ENCODE results near the gene MRPL28. TPM values are rescaled to one million over a fixed set of nuclear protein-coding genes. Genes with fewer than 3 reads are reported as not detected.
"Not testable (repeated sequence)": the region's sequence is repeated elsewhere in the genome, so short reads cannot be mapped to it uniquely, and the experiment has no call there.

MRPL28 gene
- total RNA-seq, 1 experiment from 2014 or later = 242 TPM

DNA sequence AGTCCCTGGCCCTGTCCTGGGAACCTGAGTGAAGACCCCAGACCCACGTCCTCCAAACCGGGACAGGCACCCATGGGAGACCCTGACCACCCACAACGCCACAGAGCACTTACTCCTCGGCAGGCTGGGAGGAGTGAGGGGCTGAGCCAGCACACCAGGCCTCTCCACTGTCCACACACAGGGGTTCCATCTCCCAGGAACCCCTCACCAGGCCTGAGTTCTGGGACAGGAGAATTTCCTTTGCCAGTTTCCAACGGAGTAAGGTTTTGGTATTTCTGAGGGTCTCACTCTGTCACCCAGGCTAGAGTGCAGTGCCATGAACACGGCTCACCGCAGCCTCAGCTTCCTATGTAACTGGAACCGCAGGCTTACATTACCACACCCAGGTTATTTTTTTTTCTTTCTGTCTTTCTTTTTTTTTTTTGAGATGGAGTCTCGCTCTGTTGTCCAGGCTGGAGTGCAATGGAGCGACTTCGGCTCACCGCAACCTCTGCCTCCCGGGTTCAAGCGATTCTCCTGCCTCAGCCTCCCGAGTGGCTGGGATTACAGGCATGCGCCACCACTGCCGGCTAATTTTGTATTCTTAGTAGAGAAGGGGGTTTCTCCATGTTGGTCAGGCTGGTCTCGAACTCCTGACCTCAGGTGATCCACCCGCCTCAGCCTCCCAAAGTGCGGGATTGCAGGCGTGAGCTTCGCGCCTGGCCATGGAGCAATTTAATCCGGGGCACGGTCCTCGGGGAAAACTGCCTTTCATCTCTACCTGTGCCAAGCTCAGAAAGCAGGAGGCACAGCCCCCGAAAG lies 9.8 kb upstream of the MRPL28 start:
- DNase-seq = no peak

DNA sequence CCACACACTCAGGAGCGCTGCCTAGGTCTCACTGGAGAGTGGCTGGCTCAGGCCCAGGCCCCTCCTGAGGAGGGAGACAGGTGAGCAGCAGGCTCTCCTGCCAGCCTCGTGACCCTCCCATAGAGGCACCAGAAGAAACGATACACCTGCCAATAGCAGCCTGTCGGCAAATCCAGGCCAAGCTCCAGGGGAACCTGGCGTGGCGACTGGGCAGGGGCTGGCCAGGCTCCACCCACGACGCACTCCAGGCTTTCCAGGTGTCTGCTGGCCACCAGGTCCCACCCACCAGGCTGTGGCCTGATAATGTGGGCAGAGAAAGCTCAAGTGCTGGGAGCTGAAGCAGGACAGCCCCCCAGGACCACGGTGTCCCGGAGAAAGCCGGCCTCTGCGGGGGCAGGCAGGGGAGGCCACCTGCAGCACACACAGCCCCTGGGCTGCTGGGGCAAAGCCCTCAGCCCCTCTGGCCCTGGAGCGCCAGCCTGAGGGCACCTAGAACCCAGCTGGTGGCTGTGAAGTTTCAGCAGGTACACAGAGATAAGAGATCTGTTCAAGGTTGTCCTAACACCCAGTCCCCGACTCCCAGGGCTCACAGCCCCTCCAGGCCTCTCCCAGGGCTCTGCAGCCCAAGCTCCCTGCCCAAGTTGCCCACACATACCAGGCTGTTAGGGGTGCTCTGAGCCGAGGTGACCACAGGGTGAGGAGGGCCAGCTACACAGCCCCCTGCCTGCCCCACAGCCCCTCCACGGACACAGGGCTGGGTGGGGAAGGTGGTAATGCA lies 9.0 kb upstream of the MRPL28 start:
- peak; percentile 96 for DNase-seq
- no peak overlapping the region for H3K4me3 ChIP-seq (ENCODE audit: insufficient read depth, low read depth, low read length)
- H3K36me3 ChIP-seq (replicated peaks; ENCODE audit: control insufficient read depth, insufficient read depth, low read length) = peaks cover 7% of the 10 kb centered on the region
- no peaks in the 10 kb centered on the region for H3K27me3 ChIP-seq (ENCODE audit: control insufficient read depth, insufficient read depth, low read length)

More for the DNA sequence above, 9.8 kb upstream of the MRPL28 start:
- H3K27me3 ChIP-seq (ENCODE audit: control insufficient read depth, insufficient read depth, low read length) = no peaks in the 10 kb centered on the region
- peak overlapping the region; percentile 88 for H3K4me3 ChIP-seq (ENCODE audit: insufficient read depth, low read depth, low read length)
- H3K36me3 ChIP-seq (replicated peaks; ENCODE audit: control insufficient read depth, insufficient read depth, low read length) = peaks cover 2% of the 10 kb centered on the region

- Histone ChIP-seq H3K27me3 (ENCODE audit: control insufficient read depth, insufficient read depth, low read length) (no peaks in the 10 kb centered on the region), H3K36me3 (replicated peaks; ENCODE audit: control insufficient read depth, insufficient read depth, low read length) (peaks cover 7% of the 10 kb centered on the region), H3K4me3 (ENCODE audit: insufficient read depth, low read depth, low read length) (no peak overlapping the region)
- DNase-seq = no peak
Measured at GRCh38 chr16:378821-379182, 8.5 kb upstream of the MRPL28 start.

GRCh38 chr16:378113-378820 lies 7.9 kb upstream of the MRPL28 start:
- not testable (repeated sequence) for H3K36me3 ChIP-seq (replicated peaks; ENCODE audit: control insufficient read depth, insufficient read depth, low read length); H3K4me3 ChIP-seq (ENCODE audit: insufficient read depth, low read depth, low read length); DNase-seq; H3K27me3 ChIP-seq (ENCODE audit: control insufficient read depth, insufficient read depth, low read length)

- H3K36me3 ChIP-seq (replicated peaks; ENCODE audit: control insufficient read depth, insufficient read depth, low read length) = peaks cover 11% of the 10 kb centered on the region
- no peak for DNase-seq
- H3K4me3 ChIP-seq (ENCODE audit: insufficient read depth, low read depth, low read length) = no peak overlapping the region
- H3K27me3 ChIP-seq (ENCODE audit: control insufficient read depth, insufficient read depth, low read length) = no peaks in the 10 kb centered on the region
Measured at GRCh38 chr16:377419-377951, 7.1 kb upstream of the MRPL28 start.

DNA sequence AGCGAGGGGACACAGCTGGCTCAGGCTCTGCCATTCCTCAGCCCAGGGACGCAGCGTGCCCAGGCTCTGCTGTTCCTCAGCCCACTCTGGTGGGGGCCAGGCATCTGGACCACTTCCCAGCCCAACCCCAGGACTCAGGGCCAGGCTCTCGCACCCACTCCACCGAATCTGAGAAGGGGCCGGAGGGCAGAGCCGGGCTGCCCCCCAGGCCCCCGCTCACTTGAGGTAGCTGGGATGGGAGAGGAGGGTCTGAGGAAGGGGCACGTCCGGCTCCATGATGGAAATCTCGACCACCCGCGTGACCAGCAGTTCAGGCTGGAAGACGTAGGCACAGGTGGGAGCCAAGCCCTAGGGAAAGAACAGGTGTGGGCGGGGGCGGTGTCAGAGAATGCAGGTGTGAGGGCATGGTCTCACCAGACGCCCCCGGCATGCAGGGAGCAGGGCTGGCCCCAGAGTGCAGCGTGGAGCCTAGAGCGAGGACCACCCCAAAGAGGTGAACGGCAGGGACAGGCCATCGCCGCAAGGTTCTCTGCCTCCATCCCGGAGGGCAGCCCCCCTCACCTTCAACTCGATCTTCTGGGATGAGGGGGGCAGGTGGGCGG lies 6.6 kb upstream of the MRPL28 start:
- no peak for DNase-seq
- no peak overlapping the region for H3K4me3 ChIP-seq (ENCODE audit: insufficient read depth, low read depth, low read length)
- no peaks in the 10 kb centered on the region for H3K27me3 ChIP-seq (ENCODE audit: control insufficient read depth, insufficient read depth, low read length)
- H3K36me3 ChIP-seq (replicated peaks; ENCODE audit: control insufficient read depth, insufficient read depth, low read length) = peaks cover 11% of the 10 kb centered on the region

DNA sequence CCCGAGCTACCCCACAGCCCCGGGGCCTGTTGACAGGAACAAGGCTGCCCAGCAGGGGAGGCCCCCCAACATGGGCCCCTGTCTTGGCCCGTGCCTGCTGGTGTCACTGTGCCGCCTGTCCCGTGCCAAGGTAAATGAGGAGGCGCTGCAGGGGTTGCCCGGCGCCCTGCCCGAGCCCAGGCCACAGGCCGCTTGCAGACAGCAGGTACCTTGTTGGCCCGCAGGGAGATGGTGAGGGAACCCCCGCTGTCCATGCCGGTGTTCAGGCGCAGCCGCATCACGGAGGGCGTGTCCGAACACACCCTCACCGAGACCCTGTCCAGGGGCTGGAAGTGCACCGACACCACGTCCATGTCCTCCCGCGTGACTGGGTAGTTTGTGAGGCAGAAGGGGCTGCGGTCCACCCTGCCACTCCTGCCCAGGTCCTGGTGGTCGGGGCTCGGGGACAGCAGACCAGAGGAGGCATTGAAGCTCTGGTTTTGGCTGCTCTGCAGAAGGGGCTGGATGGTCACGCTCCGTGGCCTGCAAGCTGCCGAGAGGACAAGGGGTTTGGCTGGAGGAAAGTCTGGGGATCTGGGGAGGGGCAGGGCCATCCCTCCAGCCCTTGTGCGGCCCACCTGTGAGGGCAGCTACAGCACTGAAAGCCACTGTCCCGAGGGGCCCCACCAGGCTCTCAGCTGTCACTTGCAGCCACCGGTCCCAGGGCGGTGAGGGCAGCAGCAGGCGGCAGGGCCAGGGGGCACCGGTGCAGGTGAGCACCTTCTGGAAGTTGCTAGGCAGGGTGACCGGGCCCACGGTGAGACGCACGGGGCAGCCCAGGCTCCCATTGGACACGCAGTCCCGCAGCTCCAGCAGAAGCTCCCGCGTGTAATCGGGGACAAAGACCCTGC lies 5.8 kb upstream of the MRPL28 start:
- peaks cover 13% of the 10 kb centered on the region for H3K36me3 ChIP-seq (replicated peaks; ENCODE audit: control insufficient read depth, insufficient read depth, low read length)
- H3K4me3 ChIP-seq (ENCODE audit: insufficient read depth, low read depth, low read length) = no peak overlapping the region
- no peaks in the 10 kb centered on the region for H3K27me3 ChIP-seq (ENCODE audit: control insufficient read depth, insufficient read depth, low read length)
- no peak for DNase-seq

- Histone ChIP-seq H3K27me3 (ENCODE audit: control insufficient read depth, insufficient read depth, low read length) (no peaks in the 10 kb centered on the region), H3K4me3 (ENCODE audit: insufficient read depth, low read depth, low read length) (no peak overlapping the region), H3K36me3 (replicated peaks; ENCODE audit: control insufficient read depth, insufficient read depth, low read length) (peaks cover 13% of the 10 kb centered on the region)
- DNase-seq = no peak
Measured at GRCh38 chr16:375212-375611, 4.9 kb upstream of the MRPL28 start.

DNA sequence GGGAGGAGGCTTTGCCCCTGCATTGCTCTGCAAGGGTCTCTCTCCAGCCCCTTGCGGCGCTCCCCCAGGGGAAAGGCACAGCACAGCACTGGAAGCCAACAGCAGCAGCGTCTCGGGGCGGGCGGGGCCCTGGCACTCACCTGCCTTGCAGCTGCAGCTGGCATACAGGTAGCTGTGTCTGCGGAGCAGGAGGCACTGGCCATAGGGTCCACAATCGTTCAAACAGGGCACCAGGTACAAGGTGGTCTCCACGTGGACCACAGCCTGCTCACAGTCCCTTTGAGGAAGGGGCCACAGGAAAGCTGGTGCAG lies 4.2 kb upstream of the MRPL28 start:
- H3K4me3 ChIP-seq (ENCODE audit: insufficient read depth, low read depth, low read length) = no peak overlapping the region
- H3K36me3 ChIP-seq (replicated peaks; ENCODE audit: control insufficient read depth, insufficient read depth, low read length) = peaks cover 13% of the 10 kb centered on the region
- no peaks in the 10 kb centered on the region for H3K27me3 ChIP-seq (ENCODE audit: control insufficient read depth, insufficient read depth, low read length)
- DNase-seq = no peak

DNA sequence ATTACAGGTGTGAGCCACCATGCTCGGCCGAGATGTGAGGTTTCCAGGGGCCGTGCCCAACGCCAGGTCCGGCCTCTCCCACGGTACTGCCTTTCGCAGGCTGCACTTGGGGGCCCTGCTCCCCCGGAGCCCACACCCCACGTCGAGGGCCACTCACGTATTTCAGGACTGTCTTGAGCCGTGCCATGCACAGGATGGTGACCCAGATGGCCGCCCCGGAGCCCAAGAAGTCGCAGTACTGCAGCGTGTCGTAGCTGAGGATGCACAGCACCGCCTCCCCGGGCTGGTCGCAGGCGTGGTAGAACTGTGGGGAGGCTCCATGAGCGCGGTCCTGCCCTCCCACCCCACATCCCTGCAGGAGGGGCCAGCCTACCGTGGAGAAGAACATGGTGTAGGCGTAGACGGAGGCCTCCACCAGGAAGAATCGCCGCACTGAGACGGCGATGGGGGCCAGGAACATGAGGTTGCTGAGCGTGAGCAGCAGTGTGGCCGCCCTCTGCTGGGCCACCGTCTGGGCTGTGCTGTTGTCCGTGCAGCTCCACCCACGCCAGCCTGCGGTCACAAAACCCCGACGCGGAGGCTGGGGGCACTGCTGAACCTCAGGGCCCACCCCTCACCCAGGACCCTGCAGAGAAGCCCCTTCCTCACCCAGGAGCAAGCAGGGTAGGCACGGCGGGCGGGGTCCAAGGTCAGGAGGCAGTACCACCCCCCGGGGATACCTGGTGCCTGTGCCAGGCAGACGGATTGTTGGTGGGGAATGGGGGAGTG lies 3.7 kb upstream of the MRPL28 start:
- Histone ChIP-seq H3K36me3 (replicated peaks; ENCODE audit: control insufficient read depth, insufficient read depth, low read length) (peaks cover 14% of the 10 kb centered on the region), H3K27me3 (ENCODE audit: control insufficient read depth, insufficient read depth, low read length) (no peaks in the 10 kb centered on the region), H3K4me3 (ENCODE audit: insufficient read depth, low read depth, low read length) (no peak overlapping the region)
- DNase-seq = no peak

- peaks cover 21% of the 10 kb centered on the region for H3K36me3 ChIP-seq (replicated peaks; ENCODE audit: control insufficient read depth, insufficient read depth, low read length)
- no peaks in the 10 kb centered on the region for H3K27me3 ChIP-seq (ENCODE audit: control insufficient read depth, insufficient read depth, low read length)
- H3K4me3 ChIP-seq (ENCODE audit: insufficient read depth, low read depth, low read length) = no peak overlapping the region
- no peak for DNase-seq
Measured at GRCh38 chr16:373020-373598, 2.8 kb upstream of the MRPL28 start.

DNA sequence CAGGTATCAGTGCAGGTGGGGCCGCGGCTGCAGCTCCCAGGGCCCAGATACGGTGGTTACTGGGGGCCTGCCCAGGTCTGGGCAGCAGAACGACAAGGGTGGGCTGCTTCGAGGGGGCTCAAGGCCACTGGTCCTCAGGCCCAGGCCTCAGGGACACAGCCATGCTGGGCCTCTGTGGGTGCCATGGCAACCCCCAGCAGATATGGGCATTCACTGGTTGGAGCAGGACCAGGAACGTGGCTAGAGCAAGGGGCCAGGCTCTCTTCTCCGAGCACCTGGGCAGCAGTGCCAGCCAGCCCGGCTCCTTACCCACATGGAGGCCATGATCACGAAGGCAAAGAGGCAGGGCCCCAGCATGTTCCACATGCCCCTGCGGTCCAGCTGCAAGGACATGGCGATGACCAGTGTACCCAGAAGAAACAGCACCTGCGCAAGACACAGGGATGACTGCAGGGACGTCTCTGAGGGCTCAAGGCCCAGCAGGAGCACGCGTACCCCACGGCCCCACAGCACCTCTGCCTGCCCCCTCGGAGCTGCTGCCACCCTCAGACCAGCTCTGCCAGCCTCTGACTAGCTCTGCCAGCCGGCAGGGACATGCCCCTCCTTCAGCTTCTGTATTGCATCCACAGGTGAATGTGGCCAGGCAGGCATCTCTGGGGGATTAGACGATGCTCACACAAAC lies 2.1 kb upstream of the MRPL28 start:
- no peaks in the 10 kb centered on the region for H3K27me3 ChIP-seq (ENCODE audit: control insufficient read depth, insufficient read depth, low read length)
- no peak for DNase-seq
- no peak overlapping the region for H3K4me3 ChIP-seq (ENCODE audit: insufficient read depth, low read depth, low read length)
- peaks cover 27% of the 10 kb centered on the region for H3K36me3 ChIP-seq (replicated peaks; ENCODE audit: control insufficient read depth, insufficient read depth, low read length)
